SU-DHL-6 (cell line): ENCODE results near the gene ZNF280B.

Experiments
- H2AFZ ChIP-seq: fragments of 200-600 bp; sonication (generic); 2 replicates; pipeline ENCODE4 v1.6.1; 2014; ENCODE audit warnings: low read depth, mild to moderate bottlenecking, moderate library complexity, mixed read lengths, antibody characterized with exemption, low read length; ENCODE audit not compliant: severe bottlenecking
- H3F3A ChIP-seq: fragments of 200-600 bp; shearing (Covaris generic); 2 replicates; pipeline ENCODE4 v1.6.0; 2016; ENCODE audit warnings: antibody characterized with exemption, mild to moderate bottlenecking; ENCODE audit not compliant: insufficient read depth
- H3K27ac ChIP-seq: fragments of 200-600 bp; sonication (generic); 2 replicates; pipeline ENCODE4 v1.5.1; 2016; ENCODE audit warnings: low read depth, mild to moderate bottlenecking, low read length, moderate library complexity, mixed read lengths
- H3K27me3 ChIP-seq: fragments of 200-600 bp; sonication (generic), shearing (Covaris generic); 2 replicates; pipeline ENCODE4 v1.6.0; 2014; ENCODE audit warnings: mild to moderate bottlenecking, low read length
- H3K36me3 ChIP-seq: fragments of 200-600 bp; sonication (generic); 2 replicates; pipeline ENCODE4 v1.6.1; 2014; ENCODE audit warnings: mild to moderate bottlenecking, low read length, mixed read lengths
- H3K4me2 ChIP-seq: fragments of 300-600, 200-600 bp; shearing (Covaris generic), sonication (generic); 2 replicates; pipeline ENCODE4 v1.6.0; 2014; ENCODE audit warnings: low read length, low read depth, mild to moderate bottlenecking; ENCODE audit not compliant: poor library complexity, severe bottlenecking
- H3K4me3 ChIP-seq: fragments of 200-600 bp; sonication (generic); 2 replicates; pipeline ENCODE4 v1.5.1; 2014; ENCODE audit warnings: antibody characterized with exemption, low read length, mild to moderate bottlenecking, mixed read lengths; ENCODE audit not compliant: insufficient read depth, poor library complexity, severe bottlenecking
- H3K79me2 ChIP-seq: fragments of 200-600 bp; sonication (generic); 2 replicates; pipeline ENCODE4 v1.6.1; 2014; ENCODE audit warnings: mild to moderate bottlenecking, low read length, moderate library complexity; ENCODE audit not compliant: insufficient read depth
- H3K9ac ChIP-seq: fragments of 200-600 bp; sonication (generic); 2 replicates; pipeline ENCODE4 v1.7.0; 2014; ENCODE audit warnings: mild to moderate bottlenecking, low read length
- H3K9me2 ChIP-seq: fragments of 200-600 bp; sonication (generic); replicated peaks from 2 replicates; pipeline ENCODE4 v1.6.1; 2014; ENCODE audit warnings: low read length; ENCODE audit not compliant: insufficient read depth
- H3K9me3 ChIP-seq: fragments of 200-600 bp; sonication (generic); 2 replicates; pipeline ENCODE4 v1.6.1; 2014; ENCODE audit warnings: low read length, mixed read lengths; ENCODE audit not compliant: insufficient read depth
- H4K20me1 ChIP-seq: fragments of 200-600 bp; sonication (generic); 2 replicates; pipeline ENCODE4 v1.6.1; 2014; ENCODE audit warnings: low read depth, mild to moderate bottlenecking, antibody characterized with exemption, low read length, moderate library complexity, mixed read lengths
- EZH2phosphoT487 ChIP-seq: fragments of 200-600 bp; sonication (generic), shearing (Covaris generic); conservative IDR thresholded peaks from 2 replicates; pipeline ENCODE4 v1.6.1; 2018; ENCODE audit warnings: mild to moderate bottlenecking, antibody characterized with exemption, low read length, moderate library complexity, mixed read lengths
- TF ChIP-seq, protein P1 (sequence below): fragments of 200-600 bp; sonication (generic); IDR thresholded peaks from one replicate; pipeline ENCODE4 v1.5.1; 2017; ENCODE audit warnings: antibody characterized with exemption, mild to moderate bottlenecking, low read length, moderate library complexity; ENCODE audit not compliant: insufficient read depth, poor library complexity, severe bottlenecking

Gene ZNF280B

DNA sequence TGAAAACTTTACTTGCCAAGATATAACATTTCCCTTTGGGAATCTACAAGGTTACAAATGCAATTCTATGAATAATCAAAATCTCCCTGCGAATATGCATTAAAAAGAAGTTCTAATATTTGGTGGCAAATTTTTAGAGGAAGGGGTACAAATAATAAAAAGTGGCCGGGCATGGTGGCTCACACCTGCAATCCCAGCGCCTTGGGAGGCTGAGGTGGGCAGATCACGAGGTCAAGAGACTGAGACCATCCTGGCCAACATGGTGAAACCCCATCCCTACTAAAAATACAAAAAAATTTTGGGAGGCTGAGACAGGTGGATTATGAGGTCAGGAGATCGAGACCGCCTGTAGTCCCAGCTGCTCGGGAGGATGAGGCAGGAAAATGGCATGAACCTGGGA is 47.0 kb downstream of the ZNF280B start:
- Histone ChIP-seq H3K9ac (no peak overlapping the region), H4K20me1 (no peaks in the 10 kb centered on the region), H3K79me2 (no peaks in the 10 kb centered on the region), H3K27ac (no peak overlapping the region), H3F3A (peaks cover 4% of the 10 kb centered on the region; the same call in 1 of the 2 replicates), H2AFZ (no peak overlapping the region), H3K9me2 (no peaks in the 10 kb centered on the region), H3K4me3 (no peak overlapping the region), H3K9me3 (peaks cover 14% of the 10 kb centered on the region; the same call in 1 of the 2 replicates), H3K27me3 (no peaks in the 10 kb centered on the region), H3K36me3 (no peaks in the 10 kb centered on the region), H3K4me2 (no peak overlapping the region)
- no peak for TF ChIP-seq EZH2phosphoT487
- TF ChIP-seq, protein P1, sequence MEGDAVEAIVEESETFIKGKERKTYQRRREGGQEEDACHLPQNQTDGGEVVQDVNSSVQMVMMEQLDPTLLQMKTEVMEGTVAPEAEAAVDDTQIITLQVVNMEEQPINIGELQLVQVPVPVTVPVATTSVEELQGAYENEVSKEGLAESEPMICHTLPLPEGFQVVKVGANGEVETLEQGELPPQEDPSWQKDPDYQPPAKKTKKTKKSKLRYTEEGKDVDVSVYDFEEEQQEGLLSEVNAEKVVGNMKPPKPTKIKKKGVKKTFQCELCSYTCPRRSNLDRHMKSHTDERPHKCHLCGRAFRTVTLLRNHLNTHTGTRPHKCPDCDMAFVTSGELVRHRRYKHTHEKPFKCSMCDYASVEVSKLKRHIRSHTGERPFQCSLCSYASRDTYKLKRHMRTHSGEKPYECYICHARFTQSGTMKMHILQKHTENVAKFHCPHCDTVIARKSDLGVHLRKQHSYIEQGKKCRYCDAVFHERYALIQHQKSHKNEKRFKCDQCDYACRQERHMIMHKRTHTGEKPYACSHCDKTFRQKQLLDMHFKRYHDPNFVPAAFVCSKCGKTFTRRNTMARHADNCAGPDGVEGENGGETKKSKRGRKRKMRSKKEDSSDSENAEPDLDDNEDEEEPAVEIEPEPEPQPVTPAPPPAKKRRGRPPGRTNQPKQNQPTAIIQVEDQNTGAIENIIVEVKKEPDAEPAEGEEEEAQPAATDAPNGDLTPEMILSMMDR, result no peak

DNA sequence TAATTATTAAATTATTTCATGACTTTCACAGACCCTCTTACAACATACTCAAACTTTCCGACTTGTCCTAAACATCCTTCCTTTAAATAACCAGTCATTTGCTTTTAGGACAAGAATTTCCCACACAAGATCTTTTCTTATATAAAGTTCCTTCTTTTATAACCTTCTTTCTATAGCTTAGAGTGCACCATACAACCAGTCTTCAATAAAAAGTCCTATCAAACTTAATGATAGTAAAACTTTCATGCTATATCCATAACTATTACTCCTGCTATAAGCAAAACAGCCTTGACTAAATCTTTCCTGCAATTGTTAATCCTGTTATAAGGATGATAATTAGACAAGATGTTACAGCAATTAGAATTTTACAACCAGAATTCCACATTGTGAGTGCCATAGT is 47.4 kb downstream of the ZNF280B start:
- Histone ChIP-seq H3K4me2 (no peak overlapping the region), H3K9me3 (peaks cover 14% of the 10 kb centered on the region; the same call in 1 of the 2 replicates), H4K20me1 (no peaks in the 10 kb centered on the region), H3K27me3 (no peaks in the 10 kb centered on the region), H2AFZ (no peak overlapping the region), H3K9ac (no peak overlapping the region), H3K36me3 (no peaks in the 10 kb centered on the region), H3K27ac (no peak overlapping the region), H3K79me2 (no peaks in the 10 kb centered on the region), H3K9me2 (no peaks in the 10 kb centered on the region), H3F3A (peaks cover 4% of the 10 kb centered on the region; the same call in 1 of the 2 replicates), H3K4me3 (no peak overlapping the region)
- TF ChIP-seq, protein P1, result no peak
- TF ChIP-seq EZH2phosphoT487, result no peak

DNA sequence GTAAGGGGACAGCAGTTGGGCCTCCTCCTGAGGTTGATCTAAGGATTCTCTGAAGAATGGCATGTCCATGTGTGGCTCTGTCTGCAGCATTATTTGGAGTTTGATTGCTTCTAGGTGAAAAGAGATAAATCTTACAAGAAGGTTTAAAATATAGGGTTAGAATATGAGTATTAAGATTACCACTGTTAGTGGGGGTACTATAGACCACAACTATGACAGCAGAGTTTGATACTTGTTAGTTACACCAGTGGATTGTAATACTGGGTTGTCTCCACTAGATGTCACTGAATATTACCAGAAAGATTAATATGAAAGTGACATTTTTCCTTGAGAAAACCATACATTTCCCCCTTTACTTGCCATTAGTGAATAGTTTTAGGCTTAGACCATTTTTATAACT is 47.9 kb downstream of the ZNF280B start:
- Histone ChIP-seq H3K36me3 (no peaks in the 10 kb centered on the region), H3K79me2 (no peaks in the 10 kb centered on the region), H3K4me2 (no peak overlapping the region), H3K9me2 (no peaks in the 10 kb centered on the region), H3K9me3 (peaks cover 14% of the 10 kb centered on the region; the same call in 1 of the 2 replicates), H3K9ac (no peak overlapping the region), H3K27me3 (no peaks in the 10 kb centered on the region), H2AFZ (no peak overlapping the region), H4K20me1 (no peaks in the 10 kb centered on the region), H3K27ac (no peak overlapping the region), H3F3A (peaks cover 4% of the 10 kb centered on the region; the same call in 1 of the 2 replicates), H3K4me3 (no peak overlapping the region)
- no peak for TF ChIP-seq EZH2phosphoT487
- TF ChIP-seq, protein P1, result no peak
